Measurements from ENCODE around the gene PLCH1. TPM values are rescaled to one million over a fixed set of nuclear protein-coding genes. Genes with fewer than 3 reads are reported as not detected.

The PLCH1 gene
- total RNA-seq, 4 donors from 2014 or later = 0.68 to 1.2 (median 0.87) TPM

GRCh38 chr3:155495387-155495786 is 249.5 kb downstream of the PLCH1 start:
- Histone ChIP-seq H3K4me1 (no peaks in the 10 kb centered on the region), H3K36me3 (no peaks in the 10 kb centered on the region), H3K9me3 (no peaks in the 10 kb centered on the region), H3K4me3 (no peak overlapping the region), H3K27ac (no peak overlapping the region), H3K27me3 (no peaks in the 10 kb centered on the region)
- no peak for DNase-seq (ENCODE audit: low spot score in 2 of 2)
- WGBS = 91% methylated on average over 4 of the region's 4 CpGs
- TF ChIP-seq CTCF (IDR thresholded peaks at IDR 0.05) = no peak
- no peak for TF ChIP-seq POLR2A (IDR thresholded peaks at IDR 0.05)
- no peak for TF ChIP-seq EP300 (IDR thresholded peaks at IDR 0.05)
- no peak for TF ChIP-seq POLR2AphosphoS5 (IDR thresholded peaks at IDR 0.05)

GRCh38 chr3:155494332-155494731 is 250.5 kb downstream of the PLCH1 start:
- 77% methylated on average over 5 of the region's 5 CpGs for WGBS
- Histone ChIP-seq H3K27ac (no peak overlapping the region), H3K4me1 (no peaks in the 10 kb centered on the region), H3K9me3 (no peaks in the 10 kb centered on the region), H3K27me3 (no peaks in the 10 kb centered on the region), H3K36me3 (no peaks in the 10 kb centered on the region), H3K4me3 (no peak overlapping the region)
- no peak for DNase-seq (ENCODE audit: low spot score in 2 of 2)
- TF ChIP-seq POLR2A (IDR thresholded peaks at IDR 0.05) (no peak), POLR2AphosphoS5 (IDR thresholded peaks at IDR 0.05) (no peak), EP300 (IDR thresholded peaks at IDR 0.05) (no peak), CTCF (IDR thresholded peaks at IDR 0.05) (no peak)

- no peaks in the 10 kb centered on the region for H3K4me1 ChIP-seq
- H3K27me3 ChIP-seq = no peaks in the 10 kb centered on the region
- whole genome bisulfite sequencing = 79% methylated on average over 1 of the region's 1 CpG
- no peak for DNase-seq (ENCODE audit: low spot score in 2 of 2)
- H3K36me3 ChIP-seq = no peaks in the 10 kb centered on the region
- H3K9me3 ChIP-seq = no peaks in the 10 kb centered on the region
- H3K27ac ChIP-seq = no peak overlapping the region
- TF ChIP-seq EP300 (IDR thresholded peaks at IDR 0.05) (no peak), CTCF (IDR thresholded peaks at IDR 0.05) (no peak), POLR2AphosphoS5 (IDR thresholded peaks at IDR 0.05) (no peak)
- H3K4me3 ChIP-seq = no peak overlapping the region
Measured at GRCh38 chr3:155492841-155493240, 252.0 kb downstream of the PLCH1 start.

GRCh38 chr3:155491696-155492095 is 253.2 kb downstream of the PLCH1 start:
- WGBS = 97% methylated on average over 3 of the region's 3 CpGs

GRCh38 chr3:155488671-155489070 is 256.2 kb downstream of the PLCH1 start:
- TF ChIP-seq POLR2AphosphoS5 (IDR thresholded peaks at IDR 0.05) (no peak), POLR2A (IDR thresholded peaks at IDR 0.05) (no peak), CTCF (IDR thresholded peaks at IDR 0.05) (no peak), EP300 (IDR thresholded peaks at IDR 0.05) (no peak)
- no peak overlapping the region for H3K4me3 ChIP-seq
- H3K9me3 ChIP-seq = no peaks in the 10 kb centered on the region
- DNase-seq (ENCODE audit: low spot score in 2 of 2) = no peak
- H3K27ac ChIP-seq = no peak overlapping the region
- 57% methylated on average over 5 of the region's 5 CpGs for WGBS
- H3K27me3 ChIP-seq = no peaks in the 10 kb centered on the region
- H3K36me3 ChIP-seq = no peaks in the 10 kb centered on the region
- no peaks in the 10 kb centered on the region for H3K4me1 ChIP-seq

More at GRCh38 chr3:155491696-155492095, 253.2 kb downstream of the PLCH1 start:
- Histone ChIP-seq H3K27me3 (no peaks in the 10 kb centered on the region), H3K4me1 (no peaks in the 10 kb centered on the region), H3K36me3 (no peaks in the 10 kb centered on the region), H3K27ac (no peak overlapping the region), H3K9me3 (no peaks in the 10 kb centered on the region), H3K4me3 (no peak overlapping the region)
- no peak for TF ChIP-seq POLR2AphosphoS5 (IDR thresholded peaks at IDR 0.05)
- no peak for TF ChIP-seq EP300 (IDR thresholded peaks at IDR 0.05)
- no peak for TF ChIP-seq CTCF (IDR thresholded peaks at IDR 0.05)
- no peak for TF ChIP-seq POLR2A (IDR thresholded peaks at IDR 0.05)
- DNase-seq (ENCODE audit: low spot score in 2 of 2) = no peak
